ENCODE data around the gene NUTF2. TPM values are rescaled to one million over a fixed set of nuclear protein-coding genes. Genes with fewer than 3 reads are reported as not detected.

The NUTF2 gene
- total and polyA plus RNA-seq, 12 donors = 73.9 to 214 (median 84.1) TPM

DNA sequence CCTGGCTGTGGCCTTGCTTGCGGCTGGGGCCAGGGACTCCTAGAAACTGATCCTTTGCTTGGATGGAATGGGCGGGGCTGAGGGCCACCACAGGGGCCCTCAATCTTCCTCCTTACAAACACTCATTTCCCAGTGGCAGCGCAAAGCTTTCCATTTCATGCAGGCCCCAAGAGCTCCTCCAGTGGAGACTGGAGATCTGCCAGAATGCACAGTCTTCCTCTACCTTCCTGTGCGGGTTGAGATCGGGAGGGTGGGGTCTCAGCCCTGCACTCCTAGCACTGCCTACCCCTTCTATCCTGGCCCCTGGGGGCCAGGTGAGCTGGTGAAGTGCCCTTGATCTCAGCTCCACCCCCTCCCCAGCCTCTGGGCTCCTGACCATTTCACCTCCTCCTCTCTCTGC, 39.7 kb downstream of the NUTF2 start:
- Histone ChIP-seq H3K27ac (no peak overlapping the region), H3K9me3 (no peaks in the 10 kb centered on the region), H3K4me3 (no peak overlapping the region), H3K27me3 (no peaks in the 10 kb centered on the region), H3K4me1 (peaks cover 13 to 38% (median 24%) of the 10 kb centered on the region in 9 donors), H3K36me3 (peaks cover 0 to 56% (median 27%) of the 10 kb centered on the region in 9 donors)
- WGBS, 2 donors = 91 to 95% methylated on average over 5 of the region's 5 CpGs
- intact Hi-C loops (cut with DNase I) = loop anchor here in 1 of 10 donors (5.0 kb wide), 1 partner anchor 41 kb away; no protein-coding TSS in a partner anchor
- TF ChIP-seq, protein P1, sequence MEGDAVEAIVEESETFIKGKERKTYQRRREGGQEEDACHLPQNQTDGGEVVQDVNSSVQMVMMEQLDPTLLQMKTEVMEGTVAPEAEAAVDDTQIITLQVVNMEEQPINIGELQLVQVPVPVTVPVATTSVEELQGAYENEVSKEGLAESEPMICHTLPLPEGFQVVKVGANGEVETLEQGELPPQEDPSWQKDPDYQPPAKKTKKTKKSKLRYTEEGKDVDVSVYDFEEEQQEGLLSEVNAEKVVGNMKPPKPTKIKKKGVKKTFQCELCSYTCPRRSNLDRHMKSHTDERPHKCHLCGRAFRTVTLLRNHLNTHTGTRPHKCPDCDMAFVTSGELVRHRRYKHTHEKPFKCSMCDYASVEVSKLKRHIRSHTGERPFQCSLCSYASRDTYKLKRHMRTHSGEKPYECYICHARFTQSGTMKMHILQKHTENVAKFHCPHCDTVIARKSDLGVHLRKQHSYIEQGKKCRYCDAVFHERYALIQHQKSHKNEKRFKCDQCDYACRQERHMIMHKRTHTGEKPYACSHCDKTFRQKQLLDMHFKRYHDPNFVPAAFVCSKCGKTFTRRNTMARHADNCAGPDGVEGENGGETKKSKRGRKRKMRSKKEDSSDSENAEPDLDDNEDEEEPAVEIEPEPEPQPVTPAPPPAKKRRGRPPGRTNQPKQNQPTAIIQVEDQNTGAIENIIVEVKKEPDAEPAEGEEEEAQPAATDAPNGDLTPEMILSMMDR (IDR thresholded peaks at IDR 0.05) = no peak
- no peak for ATAC-seq
- DNase-seq = no peak

DNA sequence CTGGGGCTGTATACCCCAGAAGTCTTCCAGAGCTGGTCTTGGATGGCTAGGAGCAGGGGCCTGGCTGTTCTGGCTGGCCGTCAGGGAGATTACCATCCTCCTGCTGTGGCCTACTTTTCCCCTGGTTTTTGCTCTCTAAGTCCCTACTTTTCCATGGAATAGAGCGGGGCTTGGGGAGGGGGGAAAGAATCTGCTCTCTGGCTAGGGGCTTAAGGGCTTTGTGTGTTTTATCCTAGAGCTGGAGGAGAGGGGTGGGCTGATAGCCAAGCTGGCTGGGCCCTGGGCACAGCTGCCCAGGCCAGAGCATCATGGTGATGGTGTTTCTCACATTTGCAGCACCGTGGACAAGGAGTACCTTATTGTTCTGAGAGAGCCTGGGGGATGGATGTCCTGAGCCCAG, 41.6 kb downstream of the NUTF2 start:
- intact Hi-C loops (cut with DNase I) = loop anchor here in 1 of 10 donors (5.0 kb wide), 1 partner anchor 39 kb away; no protein-coding TSS in a partner anchor

DNA sequence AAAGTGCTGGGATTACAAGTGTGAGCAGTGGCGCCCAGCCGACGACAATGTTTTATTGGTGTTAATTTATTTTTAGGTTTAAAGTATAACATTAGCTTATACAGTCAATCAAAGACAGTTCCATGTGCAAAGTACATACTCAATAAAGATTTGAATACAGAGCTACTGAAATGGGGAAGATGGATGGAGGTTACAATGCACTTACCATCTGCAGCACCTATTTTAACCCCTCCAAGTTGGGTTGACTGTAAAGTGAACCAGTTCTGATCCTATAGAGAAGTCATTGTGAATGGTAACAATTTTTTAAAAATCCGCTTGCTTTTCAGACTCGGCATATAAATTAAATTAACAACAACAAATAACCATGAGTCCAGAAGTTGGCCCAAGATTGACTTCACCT, 45.6 kb downstream of the NUTF2 start:
- no peak for ATAC-seq
- Histone ChIP-seq H3K27me3 (no peaks in the 10 kb centered on the region), H3K4me1 (peaks cover 11 to 48% (median 45%) of the 10 kb centered on the region in 9 donors), H3K9me3 (no peaks in the 10 kb centered on the region), H3K27ac (peak overlapping the region in 8 of 10 donors; percentile 90 to 99 (median 98)), H3K4me3 (peak overlapping the region in 9 of 10 donors; percentile 84 to 100 (median 97)), H3K36me3 (no peaks in the 10 kb centered on the region)
- intact Hi-C loops (cut with DNase I) = loop anchor here in 1 of 10 donors (5.0 kb wide), 1 partner anchor 50 kb away; the partner anchor contains the start of gene THAP11
- TF ChIP-seq, protein P1 (IDR thresholded peaks at IDR 0.05) = no peak
- DNase-seq = no peak
- WGBS, 2 donors = 72% methylated on average over 5 of the region's 5 CpGs

More for the DNA sequence above, 41.6 kb downstream of the NUTF2 start:
- no peak for ATAC-seq
- DNase-seq = no peak
- H3K27me3 ChIP-seq = no peaks in the 10 kb centered on the region
- H3K4me3 ChIP-seq = no peak overlapping the region
- no peaks in the 10 kb centered on the region for H3K9me3 ChIP-seq
- H3K36me3 ChIP-seq = peaks cover 0 to 36% (median 8%) of the 10 kb centered on the region in 9 donors
- TF ChIP-seq, protein P1 (IDR thresholded peaks at IDR 0.05) = no peak
- H3K27ac ChIP-seq = no peak overlapping the region
- H3K4me1 ChIP-seq = peaks cover 7 to 30% (median 17%) of the 10 kb centered on the region in 9 donors
- WGBS, 2 donors = 80 to 92% methylated on average over 3 of the region's 3 CpGs

DNA sequence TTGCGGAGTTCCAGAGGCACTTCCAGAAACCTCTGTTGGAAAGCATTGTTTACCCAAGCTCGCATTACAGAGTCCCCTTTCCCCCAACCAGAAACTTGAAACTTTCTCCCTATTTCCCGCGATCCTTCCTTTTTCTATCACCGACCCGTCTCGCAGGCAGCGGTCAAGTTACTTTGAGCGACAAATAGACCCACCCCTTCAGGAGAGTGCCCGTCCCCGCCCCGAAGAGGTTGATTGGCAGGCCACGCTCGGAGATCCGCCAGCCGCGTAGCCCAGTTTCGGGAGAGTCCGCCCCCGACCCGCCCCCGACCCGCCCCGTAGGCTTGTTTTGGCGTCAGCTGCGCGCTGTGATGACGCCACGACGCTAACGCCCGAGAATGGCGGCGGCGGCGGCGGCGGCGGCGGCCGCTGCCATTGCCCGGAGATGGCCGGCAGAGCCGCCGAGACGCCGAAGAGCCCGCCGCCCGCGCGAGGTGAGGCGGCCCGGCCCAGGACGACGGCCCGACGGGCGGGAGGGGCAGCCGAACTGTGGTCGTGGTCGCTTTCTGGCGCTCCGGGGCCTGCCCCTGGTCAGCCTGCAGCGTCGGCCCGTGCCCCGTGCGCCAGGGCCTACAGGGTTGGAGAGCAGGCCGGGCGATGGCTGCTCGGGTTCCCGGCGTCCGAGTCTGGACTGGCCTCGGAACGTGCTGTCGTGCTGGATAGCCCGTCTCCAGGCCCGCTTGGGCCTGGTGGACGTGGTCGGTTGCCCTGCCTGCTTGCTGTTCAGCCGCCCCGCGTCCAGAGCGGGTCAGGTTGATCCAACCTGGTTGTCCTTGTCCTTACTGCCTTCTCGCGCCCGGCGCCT, 46.4 kb downstream of the NUTF2 start, which contains the start of gene PSKH1:
TSS of gene PSKH1 (plus strand) at position 356 of the 844 bp plus-strand sequence. CDS start 15,496 bp downstream, outside the sequence.
- intact Hi-C loops (cut with DNase I) = loop anchor here in 1 of 10 donors (5.0 kb wide), 1 partner anchor 51 kb away; the partner anchor contains the start of gene THAP11
- H3K27ac ChIP-seq = peak within 1 kb of the TSS; percentile 87 to 99 (median 97)
- whole genome bisulfite sequencing, 2 donors = 0% methylated on average over 86 to 90 of the region's 90 CpGs
- ATAC-seq (peak; percentile 96 to 99 (median 99)), DNase-seq (peak; percentile 97 to 98)
- H3K4me3 ChIP-seq = peak within 1 kb of the TSS; percentile 72 to 100 (median 96)
- peaks cover 13 to 55% (median 52%) of the 10 kb centered on the region in 9 donors for H3K4me1 ChIP-seq
- H3K36me3 ChIP-seq = no peaks in the 10 kb centered on the region
- H3K27me3 ChIP-seq = no peaks in the 10 kb centered on the region
- H3K9me3 ChIP-seq = no peaks in the 10 kb centered on the region
- TF ChIP-seq, protein P1 (IDR thresholded peaks at IDR 0.05) = no peak
